Measurements from ENCODE around the gene SNRPD3. TPM values are rescaled to one million over a fixed set of nuclear protein-coding genes. Genes with fewer than 3 reads are reported as not detected.

SNRPD3 gene
- total and polyA plus RNA-seq, 12 donors: 55.7 to 223 (median 87.8) TPM

DNA sequence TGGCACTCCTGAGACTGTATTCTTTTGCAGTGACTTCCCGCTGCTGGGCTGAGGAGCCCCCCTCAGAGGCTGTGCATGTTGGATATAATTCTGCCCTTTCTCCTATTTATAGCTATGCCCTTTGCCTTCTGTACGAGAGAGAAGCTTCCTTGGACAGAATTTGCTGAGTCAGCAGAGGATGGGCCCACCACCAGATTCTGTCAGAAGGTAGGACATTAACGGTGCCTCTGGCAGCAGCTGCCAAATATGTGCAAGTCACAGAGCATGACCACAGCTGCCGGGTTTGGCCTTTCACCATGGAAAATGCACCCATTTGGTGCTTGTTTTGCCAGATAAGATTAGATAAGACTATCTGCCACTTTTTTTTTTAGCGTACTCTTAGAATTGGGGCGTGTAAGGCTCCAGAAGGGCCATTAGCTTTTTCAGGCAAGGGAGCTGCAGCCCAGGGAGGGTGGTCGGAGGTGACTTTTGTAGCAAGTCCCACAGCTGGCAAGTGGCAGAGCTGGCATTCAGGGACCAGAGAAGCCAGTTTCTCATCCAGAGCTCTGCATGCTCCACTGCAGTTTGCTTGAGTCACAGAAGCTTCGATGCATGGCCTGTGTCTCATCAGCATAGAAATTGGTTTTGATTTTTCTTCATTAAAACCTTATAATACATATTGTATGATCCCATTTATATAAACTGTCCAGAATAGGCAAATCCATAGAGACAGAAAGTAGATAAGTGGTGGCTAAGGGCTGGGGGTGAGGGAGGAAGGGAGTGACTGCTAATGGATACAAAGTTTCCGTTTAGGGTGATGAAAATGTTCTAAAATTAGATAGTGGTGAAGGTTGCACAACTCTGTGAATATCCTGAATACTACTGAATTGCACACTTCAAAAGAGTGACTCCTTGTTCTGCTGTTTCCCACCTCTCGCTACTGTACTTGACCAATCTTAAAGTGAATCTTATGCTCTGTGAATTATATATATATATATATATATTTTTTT, 44.9 kb upstream of the SNRPD3 start:
- Histone ChIP-seq H3K36me3 (replicated peaks in 1 of 2) (no peaks in the 10 kb centered on the region), H3K27ac (peak overlapping the region in 2 of 5 donors; percentile 24 to 74), H3K27me3 (no peaks in the 10 kb centered on the region), H3K9me3 (replicated peaks in 1 of 3) (no peaks in the 10 kb centered on the region), H3K4me3 (no peak overlapping the region), H3K4me1 (replicated peaks in 1 of 2) (peaks cover 0 to 22% of the 10 kb centered on the region in 2 donors)
- intact Hi-C loops (cut with DNase I): no loop called here
- WGBS, 4 donors: 38 to 47% (median 42%) methylated on average over 10 of the region's 10 CpGs
- DNase-seq: peak in 6 of 7 donors; percentile 48 to 78 (median 60)
- no peak for TF ChIP-seq POLR2A (IDR thresholded peaks at IDR 0.05)

DNA sequence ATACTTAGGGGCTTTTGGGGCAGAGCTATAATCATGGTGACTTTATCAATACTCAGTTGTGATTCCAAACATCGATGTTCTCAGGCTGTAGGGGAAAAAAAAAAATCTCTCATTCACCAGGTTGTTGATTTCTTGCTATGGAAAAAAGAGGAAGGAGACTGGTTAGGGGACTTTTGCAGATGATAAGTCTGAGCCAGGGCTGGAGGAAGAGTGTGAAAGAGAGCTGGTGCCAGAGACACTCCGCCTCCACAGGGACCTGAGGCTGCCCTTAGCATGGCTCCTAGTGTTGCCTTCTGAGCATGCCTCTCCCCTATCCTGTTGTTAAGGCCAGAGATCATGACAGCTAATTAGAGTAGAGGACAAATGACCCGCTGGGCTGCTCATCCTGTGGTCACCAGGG, 43.8 kb upstream of the SNRPD3 start:
- TF ChIP-seq POLR2A (IDR thresholded peaks at IDR 0.05): no peak
- TF ChIP-seq, protein P1, sequence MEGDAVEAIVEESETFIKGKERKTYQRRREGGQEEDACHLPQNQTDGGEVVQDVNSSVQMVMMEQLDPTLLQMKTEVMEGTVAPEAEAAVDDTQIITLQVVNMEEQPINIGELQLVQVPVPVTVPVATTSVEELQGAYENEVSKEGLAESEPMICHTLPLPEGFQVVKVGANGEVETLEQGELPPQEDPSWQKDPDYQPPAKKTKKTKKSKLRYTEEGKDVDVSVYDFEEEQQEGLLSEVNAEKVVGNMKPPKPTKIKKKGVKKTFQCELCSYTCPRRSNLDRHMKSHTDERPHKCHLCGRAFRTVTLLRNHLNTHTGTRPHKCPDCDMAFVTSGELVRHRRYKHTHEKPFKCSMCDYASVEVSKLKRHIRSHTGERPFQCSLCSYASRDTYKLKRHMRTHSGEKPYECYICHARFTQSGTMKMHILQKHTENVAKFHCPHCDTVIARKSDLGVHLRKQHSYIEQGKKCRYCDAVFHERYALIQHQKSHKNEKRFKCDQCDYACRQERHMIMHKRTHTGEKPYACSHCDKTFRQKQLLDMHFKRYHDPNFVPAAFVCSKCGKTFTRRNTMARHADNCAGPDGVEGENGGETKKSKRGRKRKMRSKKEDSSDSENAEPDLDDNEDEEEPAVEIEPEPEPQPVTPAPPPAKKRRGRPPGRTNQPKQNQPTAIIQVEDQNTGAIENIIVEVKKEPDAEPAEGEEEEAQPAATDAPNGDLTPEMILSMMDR (IDR thresholded peaks at IDR 0.05): no peak
- 53 to 71% (median 68%) methylated on average over 3 of the region's 3 CpGs for WGBS, 4 donors
- H3K9me3 ChIP-seq (replicated peaks in 1 of 3): no peaks in the 10 kb centered on the region
- H3K4me1 ChIP-seq (replicated peaks in 1 of 2): peaks cover 0 to 22% of the 10 kb centered on the region in 2 donors
- peak overlapping the region in 1 of 5 donors; percentile 1 for H3K27ac ChIP-seq
- H3K36me3 ChIP-seq (replicated peaks in 1 of 2): no peaks in the 10 kb centered on the region
- peak in 2 of 7 donors; percentile 21 to 35 for DNase-seq
- H3K27me3 ChIP-seq: no peaks in the 10 kb centered on the region
- intact Hi-C loops (cut with DNase I): no loop called here
- no peak overlapping the region for H3K4me3 ChIP-seq

DNA sequence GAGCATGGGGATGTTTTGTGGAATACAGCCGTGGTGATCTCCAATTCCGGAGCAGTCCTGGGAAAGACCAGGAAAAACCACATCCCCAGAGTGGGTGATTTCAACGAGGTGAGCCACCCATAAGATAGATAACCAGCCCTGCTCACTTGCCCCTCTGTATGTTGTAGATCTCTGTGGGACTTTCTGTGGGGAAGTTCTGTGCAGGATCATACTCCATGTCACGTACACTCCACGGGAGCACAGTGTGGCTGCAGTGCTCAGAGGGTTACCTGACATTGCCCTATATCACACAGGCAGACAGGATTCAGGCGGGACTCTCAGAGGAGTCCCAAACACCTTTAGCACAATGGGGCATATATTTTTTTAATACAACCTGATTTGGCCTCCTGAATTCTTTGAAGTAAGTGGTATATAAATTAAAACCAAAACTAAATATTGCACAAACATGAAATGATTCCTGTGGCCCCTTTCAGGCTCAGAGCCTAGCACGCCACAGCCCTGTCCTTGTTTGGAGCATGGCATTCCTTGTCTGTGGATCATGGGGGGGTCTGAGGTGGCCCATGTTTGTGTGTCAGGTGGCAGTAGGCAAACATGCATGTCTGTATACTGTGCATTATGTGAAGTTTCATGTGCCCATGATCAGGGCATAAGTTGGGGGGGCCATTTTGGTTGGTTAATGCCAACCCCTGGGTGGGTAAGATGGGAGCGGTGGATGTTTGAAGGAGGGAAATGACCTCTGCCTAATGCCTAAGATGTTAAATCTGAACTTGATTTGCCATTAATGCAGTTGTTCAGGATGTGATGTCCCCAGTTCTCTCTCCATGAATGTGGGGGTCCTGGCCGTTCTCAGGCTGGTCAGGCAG, 42.2 kb upstream of the SNRPD3 start:
- H3K36me3 ChIP-seq (replicated peaks in 1 of 2): no peaks in the 10 kb centered on the region
- intact Hi-C loops (cut with DNase I): no loop called here
- peaks cover 0 to 18% of the 10 kb centered on the region in 2 donors for H3K4me1 ChIP-seq (replicated peaks in 1 of 2)
- WGBS, 4 donors: 80 to 93% (median 90%) methylated on average over 9 of the region's 9 CpGs
- no peak overlapping the region for H3K27ac ChIP-seq
- H3K4me3 ChIP-seq: no peak overlapping the region
- no peaks in the 10 kb centered on the region for H3K9me3 ChIP-seq (replicated peaks in 1 of 3)
- no peak for DNase-seq
- no peak for TF ChIP-seq POLR2A (IDR thresholded peaks at IDR 0.05)
- TF ChIP-seq, protein P1 (IDR thresholded peaks at IDR 0.05): no peak
- H3K27me3 ChIP-seq: no peaks in the 10 kb centered on the region

DNA sequence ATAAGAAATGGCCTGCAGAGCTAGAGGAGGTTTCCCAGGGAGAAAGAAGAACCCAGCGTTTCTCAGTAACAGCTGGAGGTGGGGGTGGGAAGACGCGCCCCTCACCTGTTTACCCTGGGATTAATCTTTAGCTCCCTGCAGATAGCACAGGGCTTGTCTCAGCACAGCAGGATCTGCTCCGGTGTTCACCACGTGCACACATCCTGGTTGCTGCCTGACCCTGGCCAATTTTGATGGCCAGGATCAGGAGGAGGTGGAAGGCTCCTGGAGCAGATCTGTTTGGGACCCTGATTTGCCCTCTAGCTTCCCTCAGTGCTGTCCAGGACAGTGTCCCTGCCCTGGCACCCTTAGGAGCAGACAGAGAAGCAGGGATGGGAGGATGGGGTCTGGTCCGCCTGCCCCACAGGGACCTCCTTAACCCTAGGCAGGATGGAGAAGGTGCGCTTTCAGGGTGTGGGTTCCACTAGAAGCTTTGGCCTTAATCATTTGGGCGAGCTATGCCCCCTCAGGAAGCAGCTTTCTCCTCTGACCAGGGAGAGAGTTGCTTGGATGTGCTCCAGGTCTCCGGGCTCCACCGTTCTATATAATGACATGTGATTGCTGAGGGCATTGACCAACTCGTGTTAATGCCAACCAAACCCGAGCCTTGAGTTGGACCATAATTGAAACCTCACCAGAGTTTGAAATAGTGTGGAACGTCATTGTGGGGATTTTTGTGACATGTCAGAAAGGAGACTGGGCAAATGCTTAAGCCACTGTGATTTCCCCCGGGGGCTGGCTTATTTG, 41.4 kb upstream of the SNRPD3 start:
- TF ChIP-seq, protein P1 (IDR thresholded peaks at IDR 0.05): no peak
- no peak for TF ChIP-seq POLR2A (IDR thresholded peaks at IDR 0.05)
- Histone ChIP-seq H3K36me3 (replicated peaks in 1 of 2) (no peaks in the 10 kb centered on the region), H3K4me1 (replicated peaks in 1 of 2) (peaks cover 0 to 18% of the 10 kb centered on the region in 2 donors), H3K27ac (no peak overlapping the region), H3K4me3 (no peak overlapping the region), H3K9me3 (replicated peaks in 1 of 3) (no peaks in the 10 kb centered on the region), H3K27me3 (no peaks in the 10 kb centered on the region)
- intact Hi-C loops (cut with DNase I): no loop called here
- 72 to 84% (median 75%) methylated on average over 11 to 14 of the region's 14 CpGs for WGBS, 4 donors
- no peak for DNase-seq
